EH (cell line): Measurements from ENCODE around the gene HLCS.

ENCODE experiments used
- DNase-seq: peaks from one replicate; pipeline ENCODE4 v3.0.0-alpha.2; 2015; ENCODE audit warnings: low read depth

HLCS gene

GRCh38 chr21:36703626-36704280 lies 262.7 kb downstream of the HLCS start:
- DNase-seq = no peak

GRCh38 chr21:36703123-36703522 lies 263.3 kb downstream of the HLCS start:
- no peak for DNase-seq

GRCh38 chr21:36702622-36702968 lies 263.9 kb downstream of the HLCS start:
- no peak for DNase-seq

GRCh38 chr21:36701756-36702621 lies 264.5 kb downstream of the HLCS start:
- no peak for DNase-seq

- DNase-seq = no peak
These were observed 265.3 kb downstream of the HLCS start for GRCh38 chr21:36700971-36701755.
